Activated T-helper 1 cell treated with anti-CD3 and anti-CD28 coated beads, Interleukin-2, amount 50 U/mL, for 16 hours (primary cell): ENCODE data around the gene LRRC17.
"Not testable (repeated sequence)": the region's sequence is repeated elsewhere in the genome, so short reads cannot be mapped to it uniquely, and the experiment has no call there.

Experiments
- DNase-seq, 2 donors: peaks; one replicate each; pipeline ENCODE4 v3.0.0-alpha.2; 2020; ENCODE audit warnings: low read depth in 1 of 2, low spot score in 1 of 2

Gene LRRC17

DNA sequence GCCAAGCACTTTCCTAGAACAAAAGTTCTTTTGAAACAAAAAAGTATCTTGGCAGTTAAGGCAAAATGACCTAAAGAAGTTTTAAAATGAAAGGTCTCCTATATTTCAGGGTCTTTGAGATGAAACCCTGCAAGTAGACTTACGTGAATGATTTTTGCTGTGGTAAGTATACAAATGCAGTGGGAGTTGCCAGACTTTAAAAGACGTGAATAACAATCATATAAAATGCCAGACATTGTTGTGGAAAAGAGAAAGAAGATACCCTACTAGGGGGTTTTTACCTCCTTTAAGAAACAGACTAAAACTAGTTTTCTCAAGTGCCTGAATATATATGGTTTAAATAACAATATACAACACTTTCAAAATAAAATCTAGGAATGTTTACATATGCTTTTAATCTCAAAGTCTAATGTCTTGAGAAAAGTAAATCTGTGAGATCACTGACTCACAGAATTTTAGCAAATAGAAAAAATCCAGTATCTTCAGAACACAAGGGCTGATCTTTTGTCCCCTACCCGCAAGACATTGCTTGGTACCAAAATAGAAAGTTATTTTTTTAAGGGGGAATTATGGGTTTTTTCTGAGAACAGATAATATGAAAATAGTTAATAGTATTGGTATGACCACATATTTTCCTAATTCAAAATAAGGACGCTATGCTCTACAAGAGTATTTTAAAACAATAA lies 29.5 kb downstream of the LRRC17 start:
- DNase-seq, result no peak

DNA sequence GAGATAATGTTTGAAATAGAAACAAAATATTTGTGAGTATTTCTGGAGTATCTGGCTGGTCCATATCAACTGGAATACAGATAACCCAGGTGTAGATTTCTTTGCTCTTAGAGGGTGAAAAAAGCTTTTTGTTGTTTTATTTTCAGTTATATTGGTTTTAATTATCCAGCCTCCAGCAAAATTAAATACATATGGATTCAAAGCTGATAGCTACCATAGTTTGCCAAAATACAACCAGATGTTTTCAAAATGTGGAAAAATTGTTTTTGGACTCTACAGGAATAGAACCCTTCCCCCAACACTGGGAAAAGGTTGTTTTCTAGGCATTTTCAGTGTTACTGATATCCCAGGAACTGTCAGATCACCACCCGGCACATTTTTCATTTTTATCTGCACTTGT lies 30.1 kb downstream of the LRRC17 start:
- no peak for DNase-seq

DNA sequence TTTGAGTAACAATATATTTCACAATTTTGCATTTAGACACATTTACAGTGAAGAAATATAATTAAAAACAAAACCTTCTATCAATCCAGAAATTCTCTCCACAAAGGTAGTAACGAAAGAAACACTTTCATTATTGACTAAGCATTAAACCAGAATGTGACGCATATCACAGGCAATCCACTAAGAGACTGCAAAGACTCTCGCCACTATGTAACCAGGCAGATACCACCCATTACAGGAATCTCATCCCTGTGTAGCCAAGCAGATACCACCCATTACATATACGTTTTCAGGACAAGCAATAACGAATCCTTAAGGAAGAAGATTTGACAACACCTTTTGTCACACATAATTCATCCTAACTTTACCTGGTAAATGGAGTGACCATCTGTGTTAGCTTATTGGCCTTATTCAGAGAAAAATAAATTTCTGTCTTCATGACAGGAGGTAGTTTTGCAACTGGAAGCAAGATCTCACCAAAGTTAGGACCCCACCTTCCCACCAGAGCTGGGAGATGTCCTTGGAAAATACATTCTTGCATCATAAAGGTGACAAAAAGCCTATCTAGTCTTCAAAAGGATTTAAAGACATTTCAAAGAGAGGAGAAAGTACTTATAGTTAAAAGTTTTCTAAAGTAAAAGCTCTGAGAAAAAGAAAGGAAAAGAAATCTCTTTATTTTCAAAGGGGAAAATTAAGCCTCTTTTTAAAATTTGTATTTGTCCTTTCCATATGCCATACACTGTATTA lies 30.8 kb downstream of the LRRC17 start:
- DNase-seq, result no peak

DNA sequence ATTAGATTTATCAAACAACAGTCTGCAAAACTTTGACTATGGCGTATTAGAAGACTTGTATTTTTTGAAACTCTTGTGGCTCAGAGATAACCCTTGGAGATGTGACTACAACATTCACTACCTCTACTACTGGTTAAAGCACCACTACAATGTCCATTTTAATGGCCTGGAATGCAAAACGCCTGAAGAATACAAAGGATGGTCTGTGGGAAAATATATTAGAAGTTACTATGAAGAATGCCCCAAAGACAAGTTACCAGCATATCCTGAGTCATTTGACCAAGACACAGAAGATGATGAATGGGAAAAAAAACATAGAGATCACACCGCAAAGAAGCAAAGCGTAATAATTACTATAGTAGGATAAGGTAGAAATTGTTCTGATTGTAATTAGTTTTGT lies 31.4 kb downstream of the LRRC17 start:
- DNase-seq, result no peak

DNA sequence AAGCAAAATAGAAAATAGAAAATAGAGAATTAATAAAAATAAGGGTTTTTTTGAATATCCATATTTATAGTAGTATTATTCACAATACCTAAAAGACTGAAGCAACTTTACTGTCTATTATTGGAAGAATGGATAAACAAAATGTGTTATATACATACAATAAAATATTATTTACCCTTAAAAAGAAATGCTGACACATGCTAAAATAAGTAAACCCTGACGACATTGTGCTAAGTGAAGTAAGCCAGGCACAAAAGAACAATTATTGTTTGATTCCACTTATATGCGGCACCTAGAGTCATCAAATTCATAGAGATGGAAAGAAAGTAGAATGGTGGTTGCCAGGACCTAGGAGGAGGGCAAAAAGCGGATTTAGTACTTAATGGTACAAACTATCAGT lies 39.0 kb downstream of the LRRC17 start:
- DNase-seq, result no peak

DNA sequence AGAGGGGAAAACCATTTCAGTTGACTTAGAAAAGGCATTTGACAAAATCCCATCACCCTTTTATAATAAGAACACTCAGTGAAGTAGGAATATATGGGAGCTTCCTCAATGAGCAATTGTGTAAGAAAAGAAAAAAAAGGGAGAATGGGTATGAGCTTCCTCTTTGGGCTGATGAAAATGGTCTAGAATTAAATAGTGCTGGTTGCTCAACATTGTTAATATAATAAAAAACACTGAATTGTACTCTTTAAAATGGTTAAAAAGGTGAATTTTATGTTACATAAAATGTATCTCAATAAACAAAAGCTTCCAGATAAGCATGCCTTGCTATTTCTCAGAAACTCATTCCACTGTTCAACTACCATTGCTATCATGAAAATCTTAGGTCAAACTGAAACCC lies 40.6 kb downstream of the LRRC17 start:
- DNase-seq, result no peak

DNA sequence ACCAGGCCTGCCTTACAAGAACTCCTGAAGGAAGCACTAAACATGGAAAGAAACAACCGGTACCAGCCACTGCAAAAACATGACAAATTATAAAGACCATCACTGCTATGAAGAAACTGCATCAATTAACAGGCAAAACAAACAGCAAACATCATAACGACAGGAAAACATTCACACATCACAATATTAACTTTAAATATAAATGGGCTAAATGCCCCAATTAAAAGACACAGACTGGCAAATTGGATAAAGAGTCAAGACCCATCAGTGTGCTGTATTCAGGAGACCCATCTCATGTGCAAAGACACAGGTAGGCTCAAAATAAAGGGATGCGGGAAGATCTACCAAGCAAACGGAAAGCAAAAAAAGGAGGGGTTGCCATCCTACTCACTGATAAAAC lies 41.6 kb downstream of the LRRC17 start:
- not testable (repeated sequence) for DNase-seq

DNA sequence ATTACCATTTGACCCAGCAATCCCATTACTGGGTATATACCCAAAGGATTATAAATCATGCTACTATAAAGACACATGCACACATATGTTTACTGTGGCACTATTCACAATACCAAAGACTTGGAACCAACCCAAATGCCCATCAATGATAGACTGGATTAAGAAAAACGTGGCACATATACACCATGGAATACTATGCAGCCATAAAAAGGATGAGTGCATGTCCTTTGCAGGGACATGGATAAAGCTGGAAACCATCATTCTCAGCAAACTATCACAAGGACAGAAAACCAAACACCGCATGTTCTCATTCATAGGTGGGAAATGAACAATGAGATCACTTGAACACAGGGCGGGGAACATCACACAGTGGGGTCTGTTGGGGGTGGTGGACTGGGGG lies 45.2 kb downstream of the LRRC17 start:
- not testable (repeated sequence) for DNase-seq

DNA sequence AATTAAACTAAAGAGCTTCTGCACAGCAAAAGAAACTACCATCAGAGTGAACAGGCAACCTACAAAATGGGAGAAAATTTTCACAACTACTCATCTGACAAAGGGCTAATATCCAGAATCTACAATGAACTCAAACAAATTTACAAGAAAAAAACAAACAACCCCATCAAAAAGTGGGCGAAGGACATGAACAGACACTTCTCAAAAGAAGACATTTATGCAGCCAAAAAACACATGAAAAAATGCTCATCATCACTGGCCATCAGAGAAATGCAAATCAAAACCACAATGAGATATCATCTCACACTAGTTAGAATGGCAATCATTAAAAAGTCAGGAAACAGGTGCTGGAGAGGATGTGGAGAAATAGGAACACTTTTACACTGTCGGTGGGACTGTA lies 49.2 kb downstream of the LRRC17 start:
- DNase-seq, result not testable (repeated sequence)

DNA sequence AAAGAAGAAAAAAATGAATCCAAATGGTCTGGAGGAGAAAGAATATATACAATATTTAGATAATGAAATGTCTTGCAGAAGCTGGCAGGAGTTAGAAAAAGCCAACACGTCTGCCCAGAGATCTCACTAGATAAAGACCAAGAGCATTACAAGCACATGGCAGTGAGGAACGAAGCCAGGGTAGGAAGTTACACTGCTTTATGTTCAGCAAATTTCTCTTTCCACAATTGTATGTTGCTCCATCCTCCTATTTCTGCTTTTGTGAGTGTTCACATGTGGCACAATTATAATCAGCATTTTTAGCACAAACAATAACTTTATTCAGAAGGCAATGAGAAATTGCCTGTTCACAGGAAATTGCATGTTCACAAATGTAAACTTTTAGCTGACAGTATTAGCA lies 53.7 kb downstream of the LRRC17 start:
- DNase-seq, result no peak

DNA sequence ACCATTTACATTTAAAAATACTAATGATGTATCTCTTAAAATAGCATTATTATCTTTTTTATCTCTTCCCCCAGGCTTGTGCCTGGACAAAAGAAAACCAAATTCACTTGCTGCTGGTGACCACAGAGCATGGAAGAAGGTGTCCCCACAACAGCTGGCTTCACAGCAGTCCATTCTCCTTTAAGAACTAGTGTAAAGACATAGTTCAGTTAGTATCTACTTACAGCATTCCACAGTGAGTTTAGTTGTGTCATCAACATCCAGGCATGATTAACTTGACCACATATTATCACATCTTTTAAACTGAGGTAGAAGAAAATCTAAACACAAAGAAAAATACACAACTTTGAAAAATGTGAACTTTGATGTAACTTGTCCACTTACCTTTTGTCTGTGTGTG lies 55.0 kb downstream of the LRRC17 start:
- DNase-seq, result no peak

DNA sequence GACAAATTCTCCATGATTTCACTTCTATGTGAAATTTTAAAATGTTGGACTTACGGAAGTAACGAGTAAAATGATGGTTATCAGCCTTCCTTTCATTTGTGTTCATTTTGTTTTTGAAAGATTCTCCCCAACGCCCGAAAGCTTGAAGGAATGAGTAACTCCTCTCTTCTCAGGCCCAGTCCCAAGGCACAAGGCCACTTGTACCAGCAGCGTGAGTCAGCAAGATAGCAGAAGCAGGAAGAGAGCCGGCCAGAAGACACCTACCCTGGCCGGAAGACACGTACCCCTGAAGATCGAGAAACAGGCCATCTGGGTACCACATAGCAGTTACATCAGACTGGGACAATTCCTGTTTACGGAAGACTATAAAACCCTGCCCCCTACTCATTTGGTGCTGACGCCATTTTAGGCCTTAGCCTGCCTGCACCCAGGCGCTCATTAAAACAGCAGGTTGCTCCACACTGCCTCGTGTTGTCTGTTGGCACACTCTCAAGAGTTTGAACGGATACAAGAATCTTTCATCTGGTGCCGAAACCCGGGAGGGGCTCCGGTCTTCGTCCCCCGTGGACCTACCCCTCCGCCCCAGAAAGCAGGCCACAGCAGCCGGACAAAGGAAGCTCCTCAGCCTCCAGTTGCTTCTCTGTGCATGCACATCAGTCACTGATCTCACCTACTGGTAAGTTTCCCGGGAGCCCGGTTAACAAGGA lies 60.4 kb downstream of the LRRC17 start:
- DNase-seq, result no peak

DNA sequence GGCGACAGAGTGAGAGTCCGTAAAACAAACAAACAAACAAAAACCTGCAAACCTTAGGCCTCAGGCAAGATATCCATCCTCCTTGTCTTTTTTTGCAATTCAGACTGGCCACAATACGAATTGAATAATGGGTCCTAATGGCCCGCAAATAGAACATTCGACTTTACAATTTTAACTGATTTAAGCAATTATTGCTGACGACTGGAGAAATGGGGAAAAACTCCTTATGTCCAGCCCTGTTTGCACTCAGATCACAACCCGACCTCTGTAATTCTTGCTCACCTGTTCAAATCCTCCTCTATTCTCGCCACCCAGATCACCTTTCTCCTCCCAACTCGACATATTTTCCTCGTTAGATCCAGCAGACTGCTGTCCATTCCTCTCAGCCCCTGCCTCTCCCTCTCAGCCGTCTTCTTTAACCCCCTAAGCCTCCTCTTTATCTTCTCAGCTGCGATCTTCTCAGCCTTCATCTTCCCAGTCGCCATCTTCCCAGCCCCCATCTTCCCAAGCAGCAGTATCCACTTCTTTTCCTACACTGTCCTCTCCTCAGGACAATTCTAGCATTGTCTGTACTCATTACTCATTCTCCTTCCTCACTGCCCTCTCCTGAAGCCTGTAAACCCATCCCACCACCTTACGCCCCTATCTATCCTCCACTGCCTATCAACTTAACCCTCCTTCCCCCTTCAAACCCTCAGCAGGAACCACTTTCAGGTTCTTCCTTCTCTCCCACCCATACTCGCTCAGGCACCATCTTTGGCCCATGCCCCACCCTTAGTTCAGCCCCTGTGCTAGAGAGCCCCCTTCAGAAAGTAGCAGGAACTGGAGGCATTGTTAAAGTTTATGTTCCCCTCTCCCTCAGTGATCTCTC lies 61.8 kb downstream of the LRRC17 start:
- no peak for DNase-seq

DNA sequence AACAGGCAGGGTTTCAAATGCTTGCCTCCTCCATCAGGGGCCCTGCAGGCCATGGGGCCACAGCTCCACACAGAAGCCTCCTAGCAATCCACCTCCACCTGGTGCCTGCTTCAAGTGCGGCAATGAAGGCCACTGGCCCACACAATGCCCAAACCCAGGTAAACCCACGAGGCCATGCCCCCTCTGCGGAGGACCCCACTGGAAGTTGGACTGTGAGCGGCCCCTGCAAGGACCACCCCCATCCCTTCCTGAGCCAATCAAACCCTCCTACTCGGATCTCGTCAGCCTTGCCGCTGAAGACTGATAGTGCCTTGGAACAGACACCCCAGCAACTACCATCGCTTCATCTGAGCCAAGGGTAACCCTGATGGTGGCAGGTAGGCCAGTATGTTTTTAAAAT lies 63.1 kb downstream of the LRRC17 start:
- no peak for DNase-seq

DNA sequence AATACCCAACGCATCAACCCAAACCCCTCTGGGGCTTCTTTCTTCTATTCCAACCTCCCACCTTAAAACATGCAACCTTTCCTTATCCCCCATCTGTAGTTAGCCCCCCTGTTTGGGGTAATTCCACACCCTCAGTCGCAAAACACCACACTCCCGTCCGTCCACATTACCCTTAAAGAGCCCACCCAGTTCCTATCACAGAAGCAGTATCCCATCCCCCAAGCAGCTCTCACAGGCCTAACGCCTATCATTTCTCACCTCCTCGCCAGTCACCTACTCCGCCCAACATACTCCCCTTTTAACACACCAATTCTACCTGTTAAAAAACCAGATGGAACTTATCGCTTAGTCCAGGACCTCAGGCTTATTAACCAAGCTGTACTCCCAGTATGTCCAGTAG lies 63.7 kb downstream of the LRRC17 start:
- no peak for DNase-seq

DNA sequence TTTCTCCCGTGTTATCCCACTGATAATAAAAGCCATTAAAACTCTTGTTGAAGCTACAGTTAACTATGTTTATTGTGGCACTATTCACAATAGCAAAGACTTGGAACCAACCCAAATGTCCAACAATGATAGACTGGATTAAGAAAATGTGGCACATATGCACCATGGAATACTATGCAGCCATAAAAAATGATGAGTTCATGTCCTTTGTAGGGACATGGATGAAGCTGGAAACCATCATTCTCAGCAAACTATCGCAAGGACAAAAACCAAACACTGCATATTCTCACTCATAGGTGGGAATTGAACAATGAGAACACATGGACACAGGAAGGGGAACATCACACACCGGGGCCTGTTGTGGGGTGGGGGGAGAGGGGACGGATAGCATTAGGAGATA lies 64.8 kb downstream of the LRRC17 start:
- not testable (repeated sequence) for DNase-seq

DNA sequence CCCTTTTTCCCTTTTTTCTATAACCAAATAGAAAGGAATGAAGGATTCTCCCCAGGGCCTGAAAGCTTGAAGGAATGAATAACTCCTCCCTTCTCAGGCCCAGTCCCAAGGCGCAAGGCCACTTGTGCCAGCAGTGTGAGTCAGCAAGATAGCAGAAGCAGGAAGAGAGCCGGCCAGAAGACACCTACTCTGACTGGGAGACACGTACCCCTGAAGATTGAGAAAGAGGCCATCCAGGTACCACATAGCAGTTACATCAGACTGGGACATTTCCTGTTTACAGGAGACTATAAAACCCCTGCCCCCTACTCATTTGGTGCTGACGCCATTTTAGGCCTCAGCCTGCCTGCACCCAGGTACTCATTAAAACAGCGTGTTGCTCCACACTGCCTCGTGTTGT lies 65.5 kb downstream of the LRRC17 start:
- DNase-seq, result no peak

DNA sequence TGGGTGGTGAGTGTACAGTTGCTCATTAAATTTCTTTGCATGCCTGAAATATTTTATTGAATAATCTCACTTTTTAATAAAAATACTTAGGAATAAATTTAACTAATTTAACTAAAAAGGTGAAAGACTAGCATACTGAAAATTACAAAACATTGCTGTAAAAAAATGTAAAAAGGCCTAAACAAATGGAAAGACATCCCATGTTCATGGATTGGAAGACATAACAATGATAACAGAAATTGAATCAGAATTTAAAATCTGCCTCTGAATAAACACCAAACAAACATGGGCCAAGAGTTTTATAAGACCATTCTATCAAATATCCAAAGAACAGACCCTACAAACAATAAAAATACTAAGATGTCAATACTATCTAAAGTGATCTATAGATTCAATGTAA lies 66.9 kb downstream of the LRRC17 start:
- no peak for DNase-seq

DNA sequence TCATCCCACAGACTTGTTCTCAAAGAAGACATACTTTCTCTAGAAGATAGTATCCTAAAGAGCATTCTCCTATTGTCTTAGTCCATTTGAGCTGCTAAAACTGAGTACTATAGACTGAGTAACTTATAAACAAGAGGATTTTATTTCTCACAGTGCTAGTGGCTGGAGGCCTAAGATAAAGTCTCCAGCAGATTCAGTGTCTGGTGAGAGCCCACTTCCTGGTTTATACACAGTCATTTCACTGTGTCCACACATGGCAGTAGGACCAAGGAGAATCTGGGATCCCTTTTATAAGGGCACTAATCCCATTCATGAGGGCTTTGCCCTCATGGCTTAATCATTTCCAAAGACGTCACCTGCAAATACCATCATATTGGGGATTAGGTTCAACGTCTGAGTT lies 68.7 kb downstream of the LRRC17 start:
- no peak for DNase-seq

DNA sequence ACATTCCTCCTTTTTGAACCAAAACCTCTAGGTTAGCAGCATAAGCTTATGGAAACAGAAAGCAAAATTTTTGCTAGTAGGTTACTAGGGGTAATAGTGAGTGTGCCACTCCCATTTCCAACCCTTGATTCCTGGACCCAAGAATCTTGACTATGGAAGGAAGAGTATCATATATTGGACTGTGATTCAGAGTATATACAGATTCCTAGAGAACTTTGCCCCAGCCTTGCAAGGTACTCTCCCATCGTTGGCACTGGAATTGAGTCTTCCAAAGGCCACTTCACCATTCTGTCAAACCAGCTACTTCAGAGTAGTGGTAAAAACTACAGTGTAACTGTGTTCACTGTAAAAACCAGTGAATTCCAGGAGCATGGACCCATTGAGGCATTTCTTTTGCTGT lies 69.4 kb downstream of the LRRC17 start:
- no peak for DNase-seq

DNA sequence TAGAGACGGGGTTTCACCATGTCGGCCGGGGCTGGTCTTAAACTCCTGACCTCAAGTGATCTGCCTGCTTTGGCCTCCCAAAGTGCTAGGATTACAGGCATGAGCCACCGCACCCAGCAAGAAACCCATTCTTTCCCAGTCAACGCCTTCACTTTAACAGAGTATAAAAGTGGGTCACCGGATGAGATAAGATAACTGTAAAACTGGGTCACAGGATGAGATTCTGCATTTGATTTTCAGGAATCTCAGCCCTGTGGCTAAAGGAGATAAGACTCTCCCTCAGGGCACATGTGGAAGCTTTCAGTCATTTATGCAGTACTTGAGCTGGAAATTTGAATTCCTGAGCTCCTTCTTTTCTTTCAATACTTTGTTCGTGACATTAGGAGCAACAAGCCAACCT lies 70.8 kb downstream of the LRRC17 start:
- no peak for DNase-seq
